HepG2 (cell line): ENCODE measurements around the gene C2orf92. TPM values are rescaled to one million over a fixed set of nuclear protein-coding genes. Genes with fewer than 3 reads are reported as not detected.
A peak's percentile ranks its signal among the peaks of the same experiment; 100 is the strongest.

Experiments used
- ATAC-seq: fragments of 200-7000 bp; cut with Tn5 transposase; 3 replicates; pipeline ENCODE4 v1.9.1; 2020; ENCODE audit warnings: mild to moderate bottlenecking, moderate library complexity
- BruUV-seq: library from RNA; stranded (reverse); fragments of 400-500 nt; replicated peaks from 2 replicates; lab custom pipeline; 2021; lab: Mats Ljungman, UMichigan
- CTCF ChIA-PET: fragments of 300-600 bp; formaldehyde crosslinking; extraction: SDS; loops from one replicate; lab custom pipeline; 2021; ENCODE audit warnings: low total read pairs, inconsistent platforms, low intra/inter-chr PET ratio; lab: Yijun Ruan, JAX
- POLR2A ChIA-PET: fragments of 350-600 bp; sonication (Branson Sonifier 250); formaldehyde crosslinking; loops from one replicate; lab custom pipeline; 2020; ENCODE audit warnings: antibody characterized with exemption, inconsistent platforms; lab: Yijun Ruan, JAX
- DNase-seq: peaks from one replicate; pipeline ENCODE4 v3.0.0-alpha.2; 2015; ENCODE audit warnings: low spot score
- FAIRE-seq: peaks from 3 replicates; lab custom pipeline; 2011; peaks lifted over from hg19 to GRCh38; lab: Jason Lieb, UNC
- H2AFZ ChIP-seq: one replicate; pipeline ENCODE4 v1.6.1; 2011; ENCODE audit warnings: low read length, inconsistent platforms
- H3K27ac ChIP-seq: fragments of 300-600 bp; 3 replicates; pipeline ENCODE4 v1.8.0; 2011; ENCODE audit warnings: mixed run types, mild to moderate bottlenecking, mixed read lengths, low read length, inconsistent platforms; ENCODE audit not compliant: insufficient read depth; ENCODE audit errors: extremely low read length
- H3K27me3 ChIP-seq, 2 experiments: fragments of 200-600 bp in 1 of 2; 2 replicates in 1 of 2; 3 replicates in 1 of 2; pipeline versions ENCODE4 v1.6.0 to v1.8.0; 2011; ENCODE audit warnings: low read length in 2 of 2, mild to moderate bottlenecking in 2 of 2, moderate library complexity in 2 of 2, inconsistent platforms in 1 of 2; ENCODE audit not compliant: insufficient read depth in 2 of 2, control insufficient read depth in 1 of 2
- H3K36me3 ChIP-seq, 2 experiments: fragments of 200-600 bp in 1 of 2; replicated peaks in 1 of 2; 2 replicates in 1 of 2; 3 replicates in 1 of 2; pipeline versions ENCODE4 v1.5.1 to v1.8.0; 2011; ENCODE audit warnings: low read length in 2 of 2, inconsistent platforms in 1 of 2; ENCODE audit not compliant: insufficient read depth in 2 of 2, control insufficient read depth in 1 of 2
- H3K4me1 ChIP-seq: 2 replicates; pipeline ENCODE4 v1.5.1; 2012; ENCODE audit warnings: low read length, inconsistent platforms; ENCODE audit not compliant: insufficient read depth
- H3K4me2 ChIP-seq: 2 replicates; pipeline ENCODE4 v1.6.0; 2011; ENCODE audit warnings: low read depth, low read length, inconsistent platforms
- H3K4me3 ChIP-seq, 3 experiments: fragments of 200-600 bp in 1 of 3; sonication (generic), shearing (Covaris generic) in 1 of 3; replicated peaks in 1 of 3; 2 replicates each; pipeline ENCODE4 v1.5.1; 2011 to 2016; ENCODE audit warnings: low read length in 3 of 3, inconsistent platforms in 2 of 3, low read depth in 2 of 3, mild to moderate bottlenecking in 2 of 3, control low read depth in 1 of 3, mixed read lengths in 1 of 3; ENCODE audit not compliant: insufficient read depth in 1 of 3
- H3K79me2 ChIP-seq: one replicate; pipeline ENCODE4 v1.6.1; 2011; ENCODE audit warnings: low read length, inconsistent platforms; ENCODE audit not compliant: insufficient read depth
- H3K9ac ChIP-seq: 2 replicates; pipeline ENCODE4 v1.6.0; 2011; ENCODE audit warnings: mild to moderate bottlenecking, low read depth, low read length, inconsistent platforms; ENCODE audit not compliant: insufficient read depth
- H3K9me3 ChIP-seq: 2 replicates; pipeline ENCODE4 v1.5.1; 2012; ENCODE audit warnings: mild to moderate bottlenecking, low read length
- H4K20me1 ChIP-seq: 2 replicates; pipeline ENCODE4 v1.6.0; 2011; ENCODE audit warnings: inconsistent platforms, mild to moderate bottlenecking, low read length, moderate library complexity; ENCODE audit not compliant: insufficient read depth
- ATF7 ChIP-seq, 2 experiments: fragments of 450-650 bp in 1 of 2; sonication (generic) in 1 of 2; formaldehyde crosslinking in 1 of 2; IDR thresholded peaks; 2 replicates each; pipeline versions ENCODE4 v1.4.0 to v1.6.1; 2016 to 2020; ENCODE audit warnings: antibody characterized with exemption in 1 of 2, mild to moderate bottlenecking in 1 of 2, missing genetic modification reagents in 1 of 2
- DDIT3 ChIP-seq: sonication (generic); formaldehyde crosslinking; IDR thresholded peaks from 2 replicates; pipeline ENCODE4 v1.4.0; 2020; ENCODE audit warnings: mild to moderate bottlenecking, missing genetic modification reagents
- ZBTB33 ChIP-seq: sonication (generic); formaldehyde crosslinking; IDR thresholded peaks from 2 replicates; pipeline ENCODE4 v1.4.0; 2020; ENCODE audit warnings: missing genetic modification reagents
- ZKSCAN5 ChIP-seq: sonication (generic); formaldehyde crosslinking; IDR thresholded peaks from 2 replicates; pipeline ENCODE4 v1.5.1; 2020; ENCODE audit warnings: mild to moderate bottlenecking, missing genetic modification reagents
- ZNF564 ChIP-seq: sonication (generic); formaldehyde crosslinking; IDR thresholded peaks from 2 replicates; pipeline ENCODE4 v1.8.1; 2023; ENCODE audit warnings: mild to moderate bottlenecking, missing genetic modification reagents
- WGBS: methylation state at CpG from one replicate; pipeline ENCODE4 v1.1.6; 2017; ENCODE audit warnings: low lambda C conversion rate; 5-methylcytosine and 5-hydroxymethylcytosine counted together
- in situ Hi-C: cut with HindIII; loops from 2 replicates; pipeline ENCODE4 v1.10.0; 2017; ENCODE audit warnings: low pct_unique_long_range_greater_than_20kb; ENCODE audit not compliant: extremely low pct_ligation_motif_present
- intact Hi-C: fragments of 100-400 bp; cut with micrococcal nuclease; formaldehyde crosslinking; loops from one replicate; pipeline ENCODE4 v1.10.0; 2022; ENCODE audit not compliant: unreplicated experiment
- polyA plus RNA-seq, 8 experiments: library from polyadenylated mRNA; depleted of rRNA in 3 of 8; stranded (reverse) in 7 of 8; unstranded in 1 of 8; fragments of >200 nt; fragmentation: Illumina TruSeq in 4 of 8; extraction: Trizol in 4 of 8; gene quantifications; 2 replicates each; pipeline versions ENCODE4 v1.2.1 to v1.2.3, GENCODE V29; 2011 to 2016; ENCODE audit warnings: low read depth in 4 of 8, missing spikeins in 1 of 8, mixed read lengths in 1 of 8; ENCODE audit not compliant: insufficient read depth in 1 of 8
- total RNA-seq, 5 experiments: library from RNA; depleted of rRNA; stranded (reverse); fragments of >200 nt; fragmentation: Illumina TruSeq; extraction: Trizol; gene quantifications; 2 replicates each; pipeline ENCODE4 v1.2.3, GENCODE V29; 2016; ENCODE audit warnings: low read depth in 1 of 5

C2orf92 gene
- total and polyA plus RNA-seq, 2 of the 13 experiments (the other 11 are each of a cell fraction or from before 2014, with no cell fraction given), result 4.9 to 5.0 TPM

- TF ChIP-seq ZKSCAN5 (CRISPR knock-in tag) (peak; percentile 80), DDIT3 (no peak)
Observed at GRCh38 chr2:97740590-97741182, 71.2 kb downstream of the C2orf92 start (continued).

- Histone ChIP-seq H3K79me2 (no peaks in the 10 kb centered on the region), H3K9ac (no peak overlapping the region), H3K27ac (no peak overlapping the region), H2AFZ (no peak overlapping the region), H4K20me1 (no peaks in the 10 kb centered on the region), H3K4me1 (peaks cover 35% of the 10 kb centered on the region), H3K9me3 (no peaks in the 10 kb centered on the region), H3K4me3 (no peak overlapping the region), H3K36me3 (no peaks in the 10 kb centered on the region), H3K27me3 (peaks cover 2 to 26% of the 10 kb centered on the region in 2 experiments; a peak in 4 of 5 replicates), H3K4me2 (no peak overlapping the region)
- ChIA-PET POLR2A (no interaction called here), CTCF (interaction anchor here (1.3 to 1.5 kb wide), 2 partner anchors 528 to 644 kb away, joined by 10 to 15 read pairs; no protein-coding TSS in a partner anchor)
- 90% methylated on average over 20 of the region's 20 CpGs for WGBS
- BruUV-seq, result no TSS peak
- ATAC-seq (no peak), FAIRE-seq (no peak), DNase-seq (no peak)
- TF ChIP-seq ATF7 (IDR thresholded peaks at IDR 0.05) (no peak), ATF7 (CRISPR knock-in tag; IDR thresholded peaks at IDR 0.05) (no peak), ZBTB33 (CRISPR knock-in tag) (peak; percentile 43; the same call in 1 of the 2 replicates), ZNF564 (CRISPR knock-in tag) (no peak)
- intact Hi-C loops (no loop called here), in situ Hi-C loops (loop anchor here (5.0 kb wide), 1 partner anchor 39 kb away; no protein-coding TSS in a partner anchor)
Observed at GRCh38 chr2:97741251-97741650, 71.7 kb downstream of the C2orf92 start.
